Measurements from ENCODE around the gene PSMB2. TPM values are rescaled to one million over a fixed set of nuclear protein-coding genes. Genes with fewer than 3 reads are reported as not detected.

PSMB2 gene
- total RNA-seq, 1 donor from 2014 or later = 37.0 TPM

DNA sequence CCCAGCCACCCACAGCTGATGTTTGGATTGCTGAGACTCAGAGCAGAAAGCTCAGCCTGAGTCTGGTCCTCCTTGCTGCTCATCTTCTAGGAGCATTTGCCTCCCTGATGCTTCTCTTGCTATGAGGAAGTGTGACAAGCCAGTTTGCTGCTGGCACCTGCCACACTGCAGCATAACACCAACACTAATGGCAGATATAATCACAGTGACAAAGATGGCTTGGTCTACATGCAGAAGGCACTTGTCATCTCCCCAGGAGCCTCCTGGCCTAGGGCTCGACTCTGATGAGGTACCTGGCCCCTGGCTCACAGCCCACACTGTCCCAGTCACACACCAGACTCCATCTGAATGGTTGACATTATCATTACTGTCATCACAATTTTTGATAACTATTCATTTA, 13.9 kb upstream of the PSMB2 start:
- intact Hi-C loops (cut with DNase I) = no loop called here
- DNase-seq (no peak), ATAC-seq (ENCODE audit: poor library complexity) (no peak)

DNA sequence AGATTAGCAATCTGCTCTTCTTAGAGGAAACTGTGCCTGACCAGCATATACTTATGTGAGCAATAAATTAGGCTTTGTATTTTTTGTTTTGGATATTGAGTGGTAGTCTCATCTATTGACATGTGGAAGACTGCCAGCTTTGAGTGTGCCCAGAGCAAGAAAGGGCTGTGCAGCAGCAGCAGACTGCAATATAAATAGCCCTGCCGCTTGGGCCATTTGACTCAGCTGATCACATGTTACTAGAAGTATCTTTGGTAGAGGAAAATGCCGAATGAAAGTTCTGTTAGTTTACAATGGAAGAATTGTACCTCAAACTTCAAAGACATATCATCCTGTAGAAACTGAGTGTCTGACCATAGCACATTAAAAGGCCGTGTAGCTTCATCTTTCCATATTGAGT, 9.1 kb upstream of the PSMB2 start:
- no peak for DNase-seq
- intact Hi-C loops (cut with DNase I) = no loop called here
- ATAC-seq (ENCODE audit: poor library complexity) = peak; percentile 70

DNA sequence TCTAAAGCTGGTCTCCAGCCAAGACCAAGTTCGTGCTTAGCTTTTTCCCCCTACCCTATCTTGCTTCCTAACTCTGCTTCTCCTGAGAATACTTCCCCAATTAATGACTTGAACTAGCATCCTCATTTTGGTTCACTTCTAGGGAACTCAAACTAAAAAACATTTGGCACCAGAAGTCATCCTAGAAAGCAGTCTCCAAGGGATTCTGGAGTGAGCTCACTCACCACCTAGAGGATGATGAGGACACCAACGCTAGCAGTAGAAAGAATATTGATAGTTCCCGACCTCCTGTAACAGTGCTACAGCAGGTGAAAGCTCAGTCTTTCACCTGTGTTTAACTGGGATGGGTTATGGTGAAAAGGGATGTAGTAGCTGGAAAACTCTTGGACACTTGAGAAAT, 4.7 kb upstream of the PSMB2 start:
- no peak for DNase-seq
- intact Hi-C loops (cut with DNase I) = no loop called here
- ATAC-seq (ENCODE audit: poor library complexity) = no peak

DNA sequence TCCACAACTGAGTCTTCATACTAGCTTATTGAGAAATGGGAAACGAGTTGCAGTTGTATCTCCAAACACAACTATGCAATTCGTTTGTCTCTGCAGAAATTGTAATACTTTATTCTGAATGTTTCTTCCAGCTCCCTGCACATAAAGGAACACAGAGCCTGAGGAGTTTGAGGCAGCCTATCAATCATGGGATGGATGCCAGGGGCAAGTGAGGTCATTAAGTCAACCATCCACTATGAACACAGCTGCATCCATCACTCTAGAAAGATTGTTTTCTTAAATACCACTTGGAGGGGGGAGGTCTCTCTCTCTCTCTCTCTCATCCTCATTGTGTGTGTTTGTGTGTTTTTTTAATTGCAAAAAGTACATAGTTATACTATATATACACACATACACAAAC, 2.9 kb upstream of the PSMB2 start:
- intact Hi-C loops (cut with DNase I) = no loop called here
- DNase-seq = no peak
- ATAC-seq (ENCODE audit: poor library complexity) = no peak

DNA sequence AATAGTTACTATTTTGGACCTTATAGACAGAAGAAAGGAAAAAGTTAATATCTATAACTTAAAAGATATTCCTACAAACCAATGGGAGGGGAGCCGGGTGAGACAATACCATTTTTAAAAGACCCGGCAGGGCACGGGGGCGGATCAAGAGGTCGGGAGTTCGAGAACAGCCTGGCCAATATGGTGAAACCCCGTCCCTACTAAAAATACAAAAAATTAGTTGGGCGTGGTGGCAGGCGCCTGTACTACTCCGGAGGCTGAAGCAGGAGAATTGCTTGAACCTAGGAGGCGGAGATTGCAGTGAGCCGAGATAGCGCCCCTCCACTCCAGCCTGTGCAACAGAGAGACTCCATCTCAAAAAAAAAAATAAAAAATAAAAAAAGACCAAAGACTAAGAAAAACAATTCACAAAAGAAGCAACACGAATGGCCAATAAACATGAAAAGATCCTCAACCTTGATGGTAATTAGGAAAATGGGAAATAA, 1.2 kb upstream of the PSMB2 start:
- intact Hi-C loops (cut with DNase I) = no loop called here
- no peak for ATAC-seq (ENCODE audit: poor library complexity)

DNA sequence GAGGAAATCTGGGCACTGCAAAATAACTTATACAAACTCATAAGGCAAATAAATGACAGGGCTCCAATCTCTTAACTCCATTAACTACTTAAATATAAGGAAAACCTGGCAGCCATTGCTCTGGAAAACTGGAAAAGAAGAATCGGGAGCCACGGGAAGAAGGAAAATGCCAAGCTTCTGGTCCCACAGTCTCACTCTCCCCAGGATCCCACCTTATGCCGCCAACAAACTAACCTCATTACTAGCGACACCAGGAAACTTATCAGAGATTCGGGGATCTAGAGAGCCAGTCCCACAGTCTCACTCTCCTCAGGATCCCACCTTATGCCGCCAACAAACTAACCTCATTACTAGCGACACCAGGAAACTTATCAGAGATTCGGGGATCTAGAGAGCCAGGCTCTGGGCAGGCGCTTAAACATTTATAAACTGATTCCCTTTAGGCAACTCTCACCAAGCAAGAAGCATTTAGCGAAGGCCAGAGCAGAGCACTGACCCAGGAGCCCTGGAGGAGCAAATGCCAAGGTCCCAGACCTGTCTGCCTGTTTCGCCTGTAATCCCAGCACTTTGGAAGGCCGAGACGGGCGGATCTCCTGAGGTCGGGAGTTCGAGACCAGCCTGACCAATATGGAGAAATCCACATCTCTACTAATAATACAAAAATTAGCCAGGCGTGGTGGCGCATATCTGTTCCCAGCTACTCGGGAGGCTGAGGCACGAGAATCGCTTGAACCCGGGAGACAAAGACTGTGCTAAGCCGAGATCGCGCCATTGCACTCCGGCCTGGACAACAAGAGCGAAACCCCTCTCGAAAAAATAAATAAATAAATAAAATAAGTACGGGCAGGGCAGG, 720 bp downstream of the PSMB2 start:
- ATAC-seq (ENCODE audit: poor library complexity) = no peak
- no peak for DNase-seq
- intact Hi-C loops (cut with DNase I) = no loop called here

More for the DNA sequence above, 1.2 kb upstream of the PSMB2 start:
- no peak for DNase-seq

DNA sequence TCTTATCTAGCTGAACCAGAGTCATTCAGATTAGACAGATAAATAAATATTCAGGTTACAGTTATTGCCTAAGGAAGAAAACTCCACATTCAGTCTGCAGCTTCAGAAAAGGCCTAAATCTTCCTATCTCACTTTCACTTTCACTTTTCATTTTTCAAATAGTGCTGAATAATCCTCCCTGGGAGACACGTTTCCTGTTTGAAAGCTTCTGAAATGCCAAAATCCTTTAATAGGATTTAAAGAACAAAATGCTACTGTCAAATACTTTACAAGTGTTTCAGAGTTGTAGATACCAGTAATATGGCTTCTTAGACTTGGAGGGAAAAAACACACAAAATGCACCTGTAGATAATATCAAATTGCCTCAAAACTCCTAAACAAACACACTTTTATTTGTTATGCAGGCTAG, 3.9 kb downstream of the PSMB2 start:
- ATAC-seq (ENCODE audit: poor library complexity) = no peak
- DNase-seq = no peak
- intact Hi-C loops (cut with DNase I) = no loop called here

DNA sequence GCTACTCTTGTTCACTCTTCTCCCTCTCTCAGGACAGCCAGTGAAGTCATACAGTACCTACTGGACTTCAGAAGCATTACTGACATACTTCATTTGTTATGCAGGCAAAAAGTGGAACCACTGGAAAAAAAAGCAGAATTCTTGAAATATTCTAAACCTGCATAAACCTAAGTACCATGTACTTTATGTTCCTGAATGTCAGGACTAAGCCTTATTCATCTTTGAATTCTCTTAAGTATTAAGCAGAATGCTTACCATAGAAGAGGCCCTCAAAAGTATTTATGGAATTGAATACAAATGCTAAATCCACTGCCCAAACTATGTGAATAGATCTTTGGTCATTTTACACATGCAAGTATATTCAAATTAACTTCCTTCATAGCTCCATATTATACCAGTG, 7.8 kb downstream of the PSMB2 start:
- intact Hi-C loops (cut with DNase I) = no loop called here
- DNase-seq (no peak), ATAC-seq (ENCODE audit: poor library complexity) (no peak)

DNA sequence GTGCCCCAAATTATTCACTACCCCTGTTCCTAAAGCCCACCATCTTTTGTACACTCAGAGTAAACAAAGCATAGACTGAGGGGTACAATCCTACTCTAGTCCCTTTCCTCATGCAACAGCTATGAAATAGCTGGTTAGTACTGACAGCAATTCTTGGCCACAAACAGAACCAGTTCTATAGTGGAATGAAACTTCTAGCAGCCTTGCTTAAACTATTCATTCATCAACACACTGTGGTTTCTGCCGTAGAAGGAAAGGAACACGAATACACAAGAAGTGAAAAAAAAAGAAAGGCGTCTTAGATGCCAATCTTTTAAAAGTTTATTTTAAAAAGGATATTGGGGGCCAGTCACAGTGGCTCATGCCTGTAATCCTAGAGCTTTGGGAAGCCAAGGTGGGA, 9.9 kb downstream of the PSMB2 start:
- ATAC-seq (ENCODE audit: poor library complexity) (no peak), DNase-seq (no peak)
- intact Hi-C loops (cut with DNase I) = no loop called here

DNA sequence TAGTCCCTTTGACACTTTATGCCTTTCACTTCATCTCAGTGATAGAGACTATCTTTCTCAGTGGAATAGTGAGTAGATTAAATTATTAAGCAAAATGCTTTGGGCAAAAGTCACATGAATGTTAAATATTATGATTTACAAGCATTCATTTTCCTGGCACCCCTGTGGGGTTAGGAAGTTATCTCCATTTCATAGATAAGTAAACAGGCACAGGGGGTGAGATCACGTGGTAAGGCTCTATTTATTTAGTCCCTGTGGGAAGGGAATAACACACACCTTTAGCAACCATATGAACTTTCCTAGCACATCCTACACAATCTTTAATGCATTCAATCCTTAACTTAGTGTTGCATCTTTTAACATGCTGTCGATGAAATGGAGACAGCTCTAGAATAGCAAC, 12.3 kb downstream of the PSMB2 start:
- ATAC-seq (ENCODE audit: poor library complexity) = no peak
- intact Hi-C loops (cut with DNase I) = no loop called here
- no peak for DNase-seq

DNA sequence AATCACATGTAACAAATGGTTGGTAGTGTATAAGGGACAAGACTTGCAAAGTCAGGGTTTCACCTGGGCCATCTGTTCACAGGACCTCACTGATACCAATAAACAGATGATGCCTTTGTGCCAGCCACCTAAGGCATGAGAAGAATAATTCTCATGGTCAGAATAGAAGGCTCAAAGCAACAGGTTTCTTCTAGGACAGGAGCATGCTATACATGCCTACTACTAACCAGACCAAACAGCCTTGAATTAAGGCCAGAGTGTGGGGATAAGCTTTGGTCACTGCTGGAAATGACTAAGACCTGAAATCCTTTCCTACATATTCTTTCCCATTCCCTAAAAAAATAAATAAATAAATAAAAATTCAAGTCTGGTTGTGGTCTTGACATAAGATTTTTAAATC, 17.5 kb downstream of the PSMB2 start:
- ATAC-seq (ENCODE audit: poor library complexity) (no peak), DNase-seq (no peak)
- intact Hi-C loops (cut with DNase I) = no loop called here

DNA sequence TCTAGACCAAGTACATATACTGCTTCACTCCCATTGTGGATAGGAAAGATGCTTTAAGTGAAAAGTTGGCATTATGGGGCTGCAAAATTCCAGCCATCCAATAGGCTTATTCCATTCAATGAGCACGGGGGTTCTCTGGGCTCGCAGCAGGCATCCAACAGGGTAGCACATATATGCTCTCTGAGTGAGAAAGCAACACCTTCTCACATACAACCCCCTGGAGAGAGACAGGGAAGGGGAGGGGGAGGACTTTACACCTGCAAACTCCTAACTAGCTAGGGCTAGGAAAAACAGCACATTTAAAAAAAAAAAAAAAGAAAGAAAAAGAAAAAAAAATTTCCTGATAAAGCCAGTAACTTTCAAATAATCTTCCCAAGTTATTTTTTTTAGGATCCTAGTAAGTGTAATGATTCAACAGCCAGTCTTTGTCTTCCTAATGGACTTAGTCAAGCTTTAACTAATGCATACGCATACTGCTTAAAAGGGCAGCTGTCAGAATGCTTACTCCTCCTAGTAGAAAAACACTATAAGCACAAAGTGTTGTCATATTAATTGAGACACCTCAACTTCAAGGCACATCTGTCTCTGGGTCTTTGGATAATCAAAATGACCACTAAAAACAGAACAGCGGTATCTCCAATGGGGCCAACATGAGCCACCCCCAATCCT, 18.7 kb downstream of the PSMB2 start:
- ATAC-seq (ENCODE audit: poor library complexity) = no peak
- intact Hi-C loops (cut with DNase I) = no loop called here

DNA sequence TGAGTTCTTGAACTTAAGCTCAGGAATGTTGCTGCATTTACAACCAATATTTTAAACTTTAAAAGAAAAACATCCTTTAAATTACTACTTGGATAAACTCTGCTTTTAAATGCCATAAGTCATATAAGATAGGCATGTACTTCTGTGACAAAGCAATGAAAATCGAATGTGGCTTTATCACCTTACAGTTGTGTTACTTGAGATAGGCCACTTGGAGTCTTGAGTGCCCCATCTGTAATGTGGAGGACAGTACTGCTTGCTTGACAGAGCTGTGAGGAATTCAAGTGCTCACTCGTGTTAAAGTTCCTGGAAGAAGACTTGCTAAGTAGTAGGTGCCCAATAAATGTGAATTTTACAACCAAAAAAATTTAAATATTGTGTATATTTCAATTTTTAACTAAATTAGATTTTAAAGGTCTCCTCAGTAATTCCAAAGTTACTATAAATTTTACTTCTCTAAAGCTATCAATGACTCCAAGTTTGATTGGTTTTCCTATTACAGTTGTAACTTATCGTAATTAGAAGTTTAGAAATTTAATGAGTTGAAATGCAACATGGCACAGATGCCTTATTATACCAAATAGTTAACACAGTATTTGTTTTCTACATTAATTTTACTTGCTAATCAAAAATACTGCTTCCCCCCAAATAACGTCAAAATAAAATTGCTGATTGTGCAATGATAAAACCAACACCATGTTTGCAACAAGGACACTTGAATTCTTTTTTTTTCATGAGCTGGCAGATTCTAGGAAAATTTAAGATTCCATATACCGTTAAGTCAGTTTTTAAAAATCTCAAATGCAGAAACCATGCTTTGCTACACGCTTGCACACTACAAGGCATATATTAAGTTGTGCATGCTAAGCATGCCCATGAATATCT, 21.8 kb downstream of the PSMB2 start:
- ATAC-seq (ENCODE audit: poor library complexity) (no peak), DNase-seq (no peak)
- intact Hi-C loops (cut with DNase I) = no loop called here

More for the DNA sequence above, 18.7 kb downstream of the PSMB2 start:
- DNase-seq = no peak

DNA sequence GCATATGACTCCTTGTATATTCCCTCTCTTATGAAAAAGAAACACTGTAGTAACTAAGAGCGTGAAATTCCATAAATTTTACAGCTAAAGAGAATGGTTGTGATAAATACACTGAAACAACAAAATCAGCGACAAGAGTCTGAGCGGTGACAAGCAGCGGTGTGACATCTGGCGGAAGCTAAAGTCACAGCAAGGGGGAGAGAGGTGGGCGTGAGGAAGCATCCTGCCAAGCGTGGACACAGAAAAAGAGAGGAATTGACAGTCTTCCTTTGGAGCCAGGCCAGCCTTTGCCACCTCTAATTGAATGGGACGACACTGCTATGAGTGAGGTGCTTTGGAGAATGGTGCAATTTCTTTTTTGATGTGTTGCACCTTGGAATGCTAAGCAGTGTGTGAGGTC, 25.9 kb downstream of the PSMB2 start:
- intact Hi-C loops (cut with DNase I) = no loop called here
- DNase-seq (no peak), ATAC-seq (ENCODE audit: poor library complexity) (no peak)

DNA sequence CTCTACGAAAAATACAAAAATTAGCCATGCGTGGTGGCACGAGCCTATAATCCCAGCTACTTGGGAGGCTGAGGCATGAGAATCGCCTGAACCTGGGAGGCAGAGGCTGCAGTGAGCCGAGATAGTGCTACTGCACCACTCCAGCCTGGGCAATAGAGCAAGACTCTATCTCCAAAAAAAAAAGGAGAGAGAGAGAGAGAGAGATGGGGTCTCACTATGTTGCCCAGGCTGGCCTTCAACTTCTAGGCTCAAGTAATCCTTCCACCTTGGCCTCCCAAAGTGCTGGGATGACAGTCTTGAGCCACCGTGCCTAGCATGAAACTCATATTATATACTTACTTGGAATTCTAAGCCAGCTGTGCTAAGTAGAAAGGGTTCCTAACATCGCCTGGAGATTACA, 29.7 kb downstream of the PSMB2 start:
- DNase-seq (no peak), ATAC-seq (ENCODE audit: poor library complexity) (no peak)
- intact Hi-C loops (cut with DNase I) = no loop called here

DNA sequence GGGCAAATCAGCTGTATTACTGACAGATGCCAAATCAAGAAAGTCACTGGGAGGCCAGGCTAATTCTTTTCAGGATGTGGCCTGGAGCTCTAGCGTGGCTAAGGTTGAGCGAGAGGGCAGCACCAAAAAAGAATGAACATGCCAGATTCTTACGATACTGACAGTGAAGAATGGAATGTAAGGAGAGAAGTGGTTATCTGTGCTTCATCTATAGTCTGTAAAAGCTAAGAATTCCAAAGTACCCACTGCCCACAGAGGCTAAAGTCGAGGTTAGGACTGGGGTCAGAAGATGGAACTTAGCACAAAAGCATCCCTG, 35.5 kb downstream of the PSMB2 start:
- DNase-seq (no peak), ATAC-seq (ENCODE audit: poor library complexity) (no peak)
- intact Hi-C loops (cut with DNase I) = no loop called here

DNA sequence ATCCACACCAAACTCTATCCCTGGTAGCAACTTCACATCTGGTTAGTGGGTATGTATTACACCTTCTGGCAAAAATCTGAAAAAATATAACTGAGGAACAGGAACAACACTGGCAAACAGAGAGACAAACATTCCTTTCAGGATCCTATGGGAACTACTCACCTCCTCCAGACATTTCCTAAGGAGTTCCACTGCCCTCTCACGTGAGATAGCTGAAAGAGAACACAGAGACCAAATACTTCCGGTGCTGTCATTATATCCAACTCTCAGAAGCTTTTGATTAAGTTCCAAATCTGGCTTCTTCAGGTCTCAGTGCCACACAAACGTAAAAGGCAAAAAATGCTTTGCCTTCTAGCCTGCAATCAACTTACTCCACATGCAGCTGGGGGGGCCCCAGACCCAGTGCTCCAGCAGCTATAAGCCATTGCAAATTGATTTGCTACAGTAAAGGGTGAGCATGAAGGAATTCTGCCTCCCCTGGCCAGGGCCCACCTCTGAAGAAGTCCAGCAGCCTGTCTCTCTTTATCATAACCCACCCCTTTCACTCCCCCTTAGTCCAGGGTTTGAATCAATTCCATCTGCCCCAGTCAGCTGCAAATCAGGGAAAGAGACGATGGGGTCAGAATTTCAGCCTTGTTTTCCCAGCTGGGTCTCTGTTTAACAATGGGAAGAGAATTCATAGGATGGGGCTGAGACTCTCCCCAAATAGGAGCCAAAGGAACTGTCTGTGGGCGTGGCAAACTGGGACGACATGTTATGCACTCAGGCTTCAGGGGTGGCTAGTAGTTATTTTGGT, 36.1 kb downstream of the PSMB2 start:
- no peak for ATAC-seq (ENCODE audit: poor library complexity)
- intact Hi-C loops (cut with DNase I) = no loop called here
- DNase-seq = no peak

DNA sequence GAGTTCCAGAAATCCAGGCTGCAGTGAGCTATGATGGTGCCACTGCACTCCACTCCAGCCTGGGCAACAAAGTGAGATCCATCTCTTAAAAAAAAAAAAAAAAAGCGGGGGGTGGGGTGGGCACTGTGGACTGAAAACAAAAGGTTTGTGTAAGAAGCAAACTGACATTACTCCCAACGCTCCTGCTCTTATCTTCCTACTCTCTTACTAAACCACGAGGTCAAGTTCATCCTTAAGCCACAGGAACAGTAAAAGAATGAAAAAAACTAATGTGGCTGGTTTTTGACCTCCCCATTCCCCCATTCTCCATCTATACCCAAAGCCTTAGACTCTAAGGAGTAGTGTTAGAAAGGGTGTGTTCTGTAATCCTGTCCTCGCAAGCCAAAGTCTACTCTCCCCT, 37.4 kb downstream of the PSMB2 start:
- ATAC-seq (ENCODE audit: poor library complexity) = no peak

DNA sequence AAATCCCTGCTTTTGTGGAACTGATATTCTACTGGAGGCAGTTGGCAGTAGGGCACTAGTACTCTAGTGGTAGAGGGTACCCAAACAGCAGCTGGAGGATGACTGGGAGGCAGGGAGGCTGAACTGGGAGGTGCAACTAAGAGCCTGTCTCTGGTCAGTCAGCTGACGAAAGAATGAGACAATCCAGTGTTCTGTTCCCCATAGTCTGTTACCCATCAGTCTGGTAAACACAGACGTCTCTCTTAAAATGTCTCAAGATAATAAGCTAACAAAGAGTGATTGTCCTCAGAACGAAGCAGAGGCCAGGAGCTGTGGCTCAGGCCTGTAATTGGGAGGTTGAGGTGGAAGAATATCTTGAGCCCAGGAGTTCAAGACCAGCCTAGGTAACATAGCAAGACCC, 37.9 kb downstream of the PSMB2 start:
- no peak for ATAC-seq (ENCODE audit: poor library complexity)
- intact Hi-C loops (cut with DNase I) = no loop called here
- no peak for DNase-seq

More for the DNA sequence above, 37.4 kb downstream of the PSMB2 start:
- intact Hi-C loops (cut with DNase I) = no loop called here
- no peak for DNase-seq

All from Right ventricle myocardium superior (tissue), 1 donor.